GM21576 (cell line): Measurements from ENCODE around the gene STAT5B.
"Not testable (repeated sequence)": the region's sequence is repeated elsewhere in the genome, so short reads cannot be mapped to it uniquely, and the experiment has no call there.

ENCODE experiments used
- ATAC-seq: cut with Tn5 transposase; IDR thresholded peaks from one replicate; pipeline ENCODE4 v1.9.1; 2021; ENCODE audit warnings: mild to moderate bottlenecking, moderate library complexity; ENCODE audit not compliant: unreplicated experiment

The STAT5B gene

GRCh38 chr17:42307362-42307927, 31.3 kb upstream of the STAT5B start:
- ATAC-seq, result no peak

- no peak for ATAC-seq
Observed at GRCh38 chr17:42306385-42306667, 30.1 kb upstream of the STAT5B start.

GRCh38 chr17:42305543-42306384, 29.6 kb upstream of the STAT5B start:
- no peak for ATAC-seq

GRCh38 chr17:42305031-42305330, 28.8 kb upstream of the STAT5B start:
- not testable (repeated sequence) for ATAC-seq

DNA sequence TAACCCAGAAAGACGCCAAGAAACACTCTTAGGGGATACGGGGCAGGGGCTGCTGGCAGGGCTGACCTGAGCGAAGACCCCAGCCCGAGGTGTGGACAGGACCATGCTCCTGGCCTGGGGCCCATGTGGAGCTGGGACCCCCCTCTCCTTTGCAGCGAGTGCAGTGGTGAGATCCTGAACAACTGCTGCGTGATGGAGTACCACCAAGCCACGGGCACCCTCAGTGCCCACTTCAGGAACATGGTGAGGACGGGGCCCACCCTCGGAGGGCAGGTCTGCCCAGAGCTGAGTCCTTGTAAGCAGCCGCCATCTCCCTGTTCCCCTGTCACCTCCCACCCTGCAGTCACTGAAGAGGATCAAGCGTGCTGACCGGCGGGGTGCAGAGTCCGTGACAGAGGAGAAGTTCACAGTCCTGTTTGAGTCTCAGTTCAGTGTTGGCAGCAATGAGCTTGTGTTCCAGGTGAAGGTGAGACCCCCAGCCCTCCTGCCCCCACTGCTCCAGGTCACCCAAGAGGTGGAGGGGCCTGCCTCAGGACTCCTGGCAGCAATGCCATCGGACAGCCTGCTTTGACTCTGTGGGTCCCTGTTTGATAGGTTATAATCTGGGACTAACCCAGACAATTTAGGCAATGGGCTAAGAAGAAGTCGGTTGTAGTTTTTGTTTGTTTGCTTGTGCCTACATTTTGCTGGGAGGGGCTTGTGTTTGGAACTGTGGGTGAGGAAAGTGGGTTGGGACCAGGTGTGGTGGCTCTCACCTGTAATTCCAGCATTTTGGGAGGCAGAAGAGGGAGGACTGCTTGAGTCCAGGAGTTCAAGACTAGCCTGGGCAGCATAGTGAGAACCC, 28.2 kb upstream of the STAT5B start:
- no peak for ATAC-seq

DNA sequence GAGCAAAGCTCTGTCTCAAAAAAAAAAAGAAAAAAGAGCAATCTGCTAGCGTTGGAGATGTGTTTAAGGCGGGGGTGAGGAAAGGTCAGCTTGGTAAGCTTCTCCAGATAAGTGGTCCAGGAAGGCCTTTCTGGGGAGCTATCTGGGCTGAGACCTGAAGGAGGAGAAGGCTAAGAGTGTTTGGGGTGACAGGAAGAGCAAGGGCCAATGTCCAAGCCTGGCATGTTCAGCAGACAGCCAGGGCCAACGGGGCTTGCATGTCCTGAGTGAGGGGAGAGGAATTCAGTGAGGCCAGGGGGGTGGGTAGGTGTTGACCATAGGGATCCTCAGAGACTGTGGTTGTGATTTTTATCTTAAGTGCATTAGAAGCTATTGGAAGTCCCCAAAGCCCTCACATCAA, 27.5 kb upstream of the STAT5B start:
- no peak for ATAC-seq

- no peak for ATAC-seq
Observed at GRCh38 chr17:42301022-42301421, 24.8 kb upstream of the STAT5B start.

GRCh38 chr17:42299913-42300312, 23.7 kb upstream of the STAT5B start:
- not testable (repeated sequence) for ATAC-seq

GRCh38 chr17:42299361-42299760, 23.2 kb upstream of the STAT5B start:
- ATAC-seq, result not testable (repeated sequence)

GRCh38 chr17:42297775-42298174, 21.6 kb upstream of the STAT5B start:
- ATAC-seq, result not testable (repeated sequence)

DNA sequence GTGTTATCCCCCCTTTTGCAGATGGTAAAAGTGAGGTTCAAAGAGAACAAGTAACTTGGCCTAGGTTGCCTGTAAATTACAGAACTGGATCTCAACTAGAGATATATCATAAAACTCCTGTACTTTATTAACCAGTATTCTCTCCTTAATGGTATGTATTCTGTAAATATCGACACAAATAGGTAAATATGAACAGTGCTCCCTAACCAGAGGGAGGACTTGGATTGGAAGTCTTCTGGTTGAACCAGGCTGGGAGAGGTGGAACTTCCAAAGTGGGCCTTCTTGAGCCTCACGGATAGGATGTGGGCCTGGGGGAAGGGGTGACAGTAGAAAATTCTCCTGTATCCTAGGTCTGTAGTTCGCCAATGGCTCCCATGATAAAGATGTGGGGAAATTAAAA, 19.8 kb upstream of the STAT5B start:
- no peak for ATAC-seq

DNA sequence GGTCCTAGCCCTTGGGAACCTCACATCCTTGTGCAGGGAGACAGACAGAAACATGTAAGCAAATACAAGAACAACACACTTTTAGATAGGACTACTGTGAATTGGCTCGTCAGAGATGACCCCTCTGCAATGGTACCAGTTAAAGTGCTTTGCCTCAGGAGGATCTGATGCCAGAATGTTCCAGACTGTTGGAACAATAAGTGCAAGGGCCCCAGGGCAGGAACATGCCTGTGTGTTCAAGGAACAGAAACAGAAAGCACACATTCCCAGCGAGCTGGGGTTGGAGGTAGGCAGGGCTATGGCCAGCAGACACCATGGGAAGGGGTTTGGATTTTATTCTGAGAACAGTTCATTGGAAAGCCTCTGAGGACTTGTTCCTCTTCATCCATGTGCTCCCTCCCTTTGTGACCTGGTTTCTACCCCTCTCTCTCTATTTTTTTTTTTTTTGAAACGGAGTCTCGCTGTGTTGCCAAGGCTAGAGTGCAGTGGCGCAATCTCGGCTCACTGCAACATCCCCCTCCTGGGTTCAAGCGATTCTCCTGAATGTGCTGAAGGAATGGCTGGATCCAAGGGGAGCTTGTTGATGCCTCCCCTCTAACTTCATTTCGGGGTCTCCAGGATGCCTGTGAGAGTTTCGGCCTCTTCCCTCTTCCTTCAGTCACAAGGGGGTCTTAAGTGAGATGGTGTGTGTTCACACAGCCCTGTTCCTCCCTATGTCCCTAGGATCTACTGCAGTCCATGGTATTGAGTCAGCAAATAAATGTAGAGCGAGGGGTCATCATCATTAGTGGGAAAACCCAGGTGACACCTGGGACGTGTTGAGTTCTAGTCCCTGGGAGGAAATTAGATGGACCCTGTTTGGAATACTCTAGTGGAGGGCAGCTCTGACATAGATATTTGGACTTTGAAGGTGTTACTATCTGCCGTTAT, 18.5 kb upstream of the STAT5B start:
- no peak for ATAC-seq

GRCh38 chr17:42291129-42291528, 14.9 kb upstream of the STAT5B start:
- no peak for ATAC-seq

GRCh38 chr17:42290577-42290976, 14.4 kb upstream of the STAT5B start:
- no peak for ATAC-seq

GRCh38 chr17:42289611-42290181, 13.5 kb upstream of the STAT5B start:
- ATAC-seq, result no peak

- ATAC-seq, result no peak
Observed at GRCh38 chr17:42288803-42289610, 12.8 kb upstream of the STAT5B start.

GRCh38 chr17:42287977-42288802, 12.0 kb upstream of the STAT5B start, which contains the start of gene STAT5A:
TSS of gene STAT5A (plus strand) at chr17:42288498. CDS start at chr17:42289412, 914 bp downstream.
- peak; percentile 60 for ATAC-seq

DNA sequence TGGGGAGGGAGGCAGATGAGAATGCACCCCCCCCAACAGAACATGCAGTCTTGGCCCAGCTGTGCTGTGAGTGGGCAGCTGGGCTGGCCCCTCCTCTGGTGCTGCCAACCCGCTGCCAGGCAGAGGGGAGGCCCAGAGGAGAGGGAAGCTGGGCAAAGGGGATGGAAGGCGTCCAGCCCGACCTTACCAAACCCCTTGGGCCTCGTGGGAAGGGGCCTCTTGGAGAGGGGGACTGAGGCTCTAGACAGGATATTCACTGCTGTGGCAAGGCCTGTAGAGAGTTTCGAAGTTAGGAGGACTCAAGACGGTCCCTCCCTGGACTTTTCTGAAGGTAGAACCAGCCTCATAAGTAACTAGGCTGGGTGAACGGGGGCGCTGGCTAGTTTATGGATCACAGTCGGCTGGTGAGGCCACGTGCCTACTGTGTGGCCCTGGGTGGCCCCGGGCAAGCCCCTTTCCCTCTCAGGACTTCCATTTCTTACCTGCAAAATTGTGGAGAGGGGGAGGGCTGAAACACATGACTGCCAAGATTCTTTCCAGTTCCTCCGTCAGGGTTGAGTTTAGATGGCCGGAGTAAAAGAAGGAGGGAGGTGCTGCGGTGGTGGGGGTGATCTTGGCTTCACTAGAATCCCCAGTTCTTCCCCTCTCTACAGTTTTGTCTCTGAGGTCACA, 11.2 kb upstream of the STAT5B start:
- ATAC-seq, result no peak
